MM.1S (cell line): ENCODE results near the gene CALML4.

Experiments used
- CTCF ChIP-seq: fragments of 300-600 bp; sonication (generic); IDR thresholded peaks from 2 replicates; pipeline ENCODE4 v1.5.1; 2016; ENCODE audit warnings: antibody characterized with exemption, low read length, mixed read lengths
- EZH2 ChIP-seq: fragments of 300-600 bp; sonication (generic); optimal IDR thresholded peaks from 2 replicates; pipeline ENCODE3; 2017; ENCODE audit warnings: low read depth, mild to moderate bottlenecking, antibody characterized with exemption, low read length, mixed read lengths
- EZH2phosphoT487 ChIP-seq: fragments of 300-600 bp; sonication (generic); IDR thresholded peaks from 2 replicates; pipeline ENCODE4 v1.6.1; 2018; ENCODE audit warnings: antibody characterized with exemption, low read length

GRCh38 chr15:68218847-68219798 is 14.0 kb upstream of the CALML4 start:
- TF ChIP-seq EZH2phosphoT487: no peak
- no peak for TF ChIP-seq CTCF
- no peak for TF ChIP-seq EZH2
